ENCODE measurements around the gene ANTXR1.

ANTXR1 gene

GRCh38 chr2:69102041-69102593, 89.1 kb downstream of the ANTXR1 start:
- no peak for DNase-seq

GRCh38 chr2:69103419-69103818, 90.4 kb downstream of the ANTXR1 start:
- DNase-seq: no peak

- no peak for DNase-seq
Measured at GRCh38 chr2:69104261-69104660, 91.3 kb downstream of the ANTXR1 start.

- DNase-seq: no peak
Measured at GRCh38 chr2:69109255-69109654, 96.3 kb downstream of the ANTXR1 start.

- no peak for DNase-seq
Measured at GRCh38 chr2:69111076-69111475, 98.1 kb downstream of the ANTXR1 start.

GRCh38 chr2:69113627-69114026, 100.6 kb downstream of the ANTXR1 start:
- DNase-seq: no peak

GRCh38 chr2:69114534-69114933, 101.6 kb downstream of the ANTXR1 start:
- no peak for DNase-seq

- DNase-seq: no peak
Measured at GRCh38 chr2:69116438-69116837, 103.5 kb downstream of the ANTXR1 start.

- no peak for DNase-seq
Measured at GRCh38 chr2:69118609-69119008, 105.6 kb downstream of the ANTXR1 start.

- no peak for DNase-seq
Measured at GRCh38 chr2:69119104-69119894, 106.3 kb downstream of the ANTXR1 start.

- DNase-seq: no peak
Measured at GRCh38 chr2:69122271-69122670, 109.3 kb downstream of the ANTXR1 start.

GRCh38 chr2:69123182-69123581, 110.2 kb downstream of the ANTXR1 start:
- no peak for DNase-seq

GRCh38 chr2:69124343-69124742, 111.4 kb downstream of the ANTXR1 start:
- no peak for DNase-seq

- no peak for DNase-seq
Measured at GRCh38 chr2:69125816-69126215, 112.8 kb downstream of the ANTXR1 start.

GRCh38 chr2:69126341-69126740, 113.4 kb downstream of the ANTXR1 start:
- no peak for DNase-seq

GRCh38 chr2:69131452-69131851, 118.5 kb downstream of the ANTXR1 start:
- DNase-seq: no peak

- no peak for DNase-seq
Measured at GRCh38 chr2:69131983-69132675, 119.2 kb downstream of the ANTXR1 start.

- no peak for DNase-seq
Measured at GRCh38 chr2:69132960-69133590, 120.1 kb downstream of the ANTXR1 start.

GRCh38 chr2:69133898-69134297, 120.9 kb downstream of the ANTXR1 start:
- no peak for DNase-seq

GRCh38 chr2:69134306-69134945, 121.4 kb downstream of the ANTXR1 start:
- no peak for DNase-seq

GRCh38 chr2:69138247-69138772, 125.3 kb downstream of the ANTXR1 start:
- no peak for DNase-seq

GRCh38 chr2:69138793-69139459, 125.9 kb downstream of the ANTXR1 start:
- DNase-seq: no peak

Data from RPMI8226 (cell line).